ENCODE results near the gene MBOAT2. TPM values are rescaled to one million over a fixed set of nuclear protein-coding genes. Genes with fewer than 3 reads are reported as not detected.
"Not testable (repeated sequence)": the region's sequence is repeated elsewhere in the genome, so short reads cannot be mapped to it uniquely, and the experiment has no call there.

Gene MBOAT2
- total RNA-seq, 1 donor from 2014 or later = 17.4 TPM

GRCh38 chr2:8897206-8897605 lies 106.3 kb downstream of the MBOAT2 start:
- not testable (repeated sequence) for DNase-seq (ENCODE audit: low read depth)

- not testable (repeated sequence) for DNase-seq (ENCODE audit: low read depth)
These were observed 106.8 kb downstream of the MBOAT2 start for GRCh38 chr2:8896671-8897070.

GRCh38 chr2:8895087-8895912 lies 108.2 kb downstream of the MBOAT2 start:
- not testable (repeated sequence) for DNase-seq (ENCODE audit: low read depth)

- no peak for DNase-seq (ENCODE audit: low read depth)
These were observed 109.3 kb downstream of the MBOAT2 start for GRCh38 chr2:8893978-8894820.

GRCh38 chr2:8893474-8893873 lies 110.0 kb downstream of the MBOAT2 start:
- DNase-seq (ENCODE audit: low read depth) = no peak

GRCh38 chr2:8892111-8892510 lies 111.4 kb downstream of the MBOAT2 start:
- no peak for DNase-seq (ENCODE audit: low read depth)

GRCh38 chr2:8889978-8890377 lies 113.5 kb downstream of the MBOAT2 start:
- DNase-seq (ENCODE audit: low read depth) = no peak

GRCh38 chr2:8888963-8889362 lies 114.5 kb downstream of the MBOAT2 start:
- DNase-seq (ENCODE audit: low read depth) = no peak

GRCh38 chr2:8886876-8887275 lies 116.6 kb downstream of the MBOAT2 start:
- DNase-seq (ENCODE audit: low read depth) = no peak

GRCh38 chr2:8886202-8886518 lies 117.3 kb downstream of the MBOAT2 start:
- DNase-seq (ENCODE audit: low read depth) = no peak

- DNase-seq (ENCODE audit: low read depth) = peak; percentile 82
These were observed 117.9 kb downstream of the MBOAT2 start for GRCh38 chr2:8885449-8886201.

- peak; percentile 62 for DNase-seq (ENCODE audit: low read depth)
These were observed 118.7 kb downstream of the MBOAT2 start for GRCh38 chr2:8884812-8885211.

- DNase-seq (ENCODE audit: low read depth) = no peak
These were observed 121.4 kb downstream of the MBOAT2 start for GRCh38 chr2:8882094-8882493.

- no peak for DNase-seq (ENCODE audit: low read depth)
These were observed 125.6 kb downstream of the MBOAT2 start for GRCh38 chr2:8877894-8878293.

GRCh38 chr2:8877332-8877731 lies 126.2 kb downstream of the MBOAT2 start:
- DNase-seq (ENCODE audit: low read depth) = no peak

- DNase-seq (ENCODE audit: low read depth) = no peak
These were observed 126.9 kb downstream of the MBOAT2 start for GRCh38 chr2:8876628-8877027.

- peak; percentile 62 for DNase-seq (ENCODE audit: low read depth)
These were observed 130.6 kb downstream of the MBOAT2 start for GRCh38 chr2:8872821-8873432.

GRCh38 chr2:8870441-8870840 lies 133.0 kb downstream of the MBOAT2 start:
- DNase-seq (ENCODE audit: low read depth) = no peak

- DNase-seq (ENCODE audit: low read depth) = no peak
These were observed 136.1 kb downstream of the MBOAT2 start for GRCh38 chr2:8867363-8867762.

GRCh38 chr2:8863331-8863953 lies 140.0 kb downstream of the MBOAT2 start:
- no peak for DNase-seq (ENCODE audit: low read depth)

- no peak for DNase-seq (ENCODE audit: low read depth)
These were observed 141.3 kb downstream of the MBOAT2 start for GRCh38 chr2:8862230-8862629.
